IMR-90 (cell line): Measurements from ENCODE around the gene UVSSA.

Source experiments
- POLR2A ChIP-seq: IDR thresholded peaks from 2 replicates; pipeline ENCODE4 v1.6.1; 2012; ENCODE audit warnings: mild to moderate bottlenecking, low read depth, low read length
- TF ChIP-seq, protein P1 (sequence below): conservative IDR thresholded peaks from 2 replicates; pipeline ENCODE4 v1.5.1; 2012; ENCODE audit warnings: mild to moderate bottlenecking, low read depth, low read length, improper control_type of control experiment
- TF ChIP-seq, protein P2 (sequence below): fragments of 150-350 bp; IDR thresholded peaks from 2 replicates; pipeline ENCODE4 v1.6.1; 2017; ENCODE audit warnings: mild to moderate bottlenecking, antibody characterized with exemption, low read length, low read depth

DNA sequence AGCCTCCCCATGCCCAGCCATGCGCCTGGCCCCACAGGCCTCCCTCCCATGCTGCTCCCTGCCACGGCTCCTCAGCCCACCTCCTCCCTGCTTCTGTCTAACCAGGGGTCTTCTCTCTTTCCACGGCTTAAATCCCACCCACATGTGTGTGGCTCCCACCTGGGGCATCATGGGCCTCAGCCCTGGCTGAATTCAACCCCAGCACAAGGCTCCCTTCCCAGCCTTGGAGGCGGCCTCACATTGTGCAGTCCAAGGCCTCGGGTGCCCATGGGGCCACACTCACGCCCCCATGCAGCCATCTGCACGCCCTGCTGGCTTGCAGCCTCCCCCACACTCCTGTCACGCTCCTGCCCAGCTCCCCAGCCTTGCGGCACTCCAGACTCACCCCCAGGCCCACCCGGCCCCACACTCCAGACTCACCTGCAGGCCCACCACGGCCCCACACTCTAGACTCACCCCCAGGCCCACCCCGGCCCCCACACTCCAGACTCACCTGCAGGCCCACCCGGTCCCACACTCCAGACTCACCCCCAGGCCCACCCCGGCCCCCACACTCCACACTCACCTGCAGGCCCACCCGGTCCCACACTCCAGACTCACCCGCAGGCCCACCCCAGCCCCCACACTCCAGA is 30.4 kb upstream of the UVSSA start:
- TF ChIP-seq, protein P1, sequence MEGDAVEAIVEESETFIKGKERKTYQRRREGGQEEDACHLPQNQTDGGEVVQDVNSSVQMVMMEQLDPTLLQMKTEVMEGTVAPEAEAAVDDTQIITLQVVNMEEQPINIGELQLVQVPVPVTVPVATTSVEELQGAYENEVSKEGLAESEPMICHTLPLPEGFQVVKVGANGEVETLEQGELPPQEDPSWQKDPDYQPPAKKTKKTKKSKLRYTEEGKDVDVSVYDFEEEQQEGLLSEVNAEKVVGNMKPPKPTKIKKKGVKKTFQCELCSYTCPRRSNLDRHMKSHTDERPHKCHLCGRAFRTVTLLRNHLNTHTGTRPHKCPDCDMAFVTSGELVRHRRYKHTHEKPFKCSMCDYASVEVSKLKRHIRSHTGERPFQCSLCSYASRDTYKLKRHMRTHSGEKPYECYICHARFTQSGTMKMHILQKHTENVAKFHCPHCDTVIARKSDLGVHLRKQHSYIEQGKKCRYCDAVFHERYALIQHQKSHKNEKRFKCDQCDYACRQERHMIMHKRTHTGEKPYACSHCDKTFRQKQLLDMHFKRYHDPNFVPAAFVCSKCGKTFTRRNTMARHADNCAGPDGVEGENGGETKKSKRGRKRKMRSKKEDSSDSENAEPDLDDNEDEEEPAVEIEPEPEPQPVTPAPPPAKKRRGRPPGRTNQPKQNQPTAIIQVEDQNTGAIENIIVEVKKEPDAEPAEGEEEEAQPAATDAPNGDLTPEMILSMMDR: no peak
- TF ChIP-seq, protein P2, sequence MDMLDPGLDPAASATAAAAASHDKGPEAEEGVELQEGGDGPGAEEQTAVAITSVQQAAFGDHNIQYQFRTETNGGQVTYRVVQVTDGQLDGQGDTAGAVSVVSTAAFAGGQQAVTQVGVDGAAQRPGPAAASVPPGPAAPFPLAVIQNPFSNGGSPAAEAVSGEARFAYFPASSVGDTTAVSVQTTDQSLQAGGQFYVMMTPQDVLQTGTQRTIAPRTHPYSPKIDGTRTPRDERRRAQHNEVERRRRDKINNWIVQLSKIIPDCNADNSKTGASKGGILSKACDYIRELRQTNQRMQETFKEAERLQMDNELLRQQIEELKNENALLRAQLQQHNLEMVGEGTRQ: no peak
- TF ChIP-seq POLR2A: no peak
